HG02840 (cell line): Measurements from ENCODE around the gene FSHR.
A peak's percentile ranks its signal among the peaks of the same experiment; 100 is the strongest.

Experiments
- ATAC-seq: cut with Tn5 transposase; IDR thresholded peaks from one replicate; pipeline ENCODE4 v1.9.1; 2021; ENCODE audit warnings: mild to moderate bottlenecking, moderate library complexity, moderate number of reproducible peaks; ENCODE audit not compliant: unreplicated experiment, low FRiP score

FSHR gene

DNA sequence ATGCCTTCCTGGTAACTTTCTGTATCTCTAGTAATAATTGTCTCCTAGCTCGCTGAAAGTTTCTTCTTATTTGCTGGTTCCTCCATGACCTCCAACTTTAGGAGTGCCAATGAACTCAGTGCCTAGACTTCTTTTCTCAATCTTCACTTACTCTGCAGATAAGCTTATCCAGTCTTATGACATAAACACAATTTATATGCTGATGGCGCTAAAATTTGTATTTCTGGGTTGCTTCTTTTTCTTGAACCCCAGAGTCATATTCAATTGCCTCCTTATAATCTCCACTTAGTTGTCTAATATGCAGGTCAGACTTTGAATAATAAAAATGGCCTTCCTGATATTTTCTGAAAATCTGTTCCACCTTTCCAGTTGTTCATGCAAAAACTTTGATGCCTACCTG lies 182.5 kb downstream of the FSHR start:
- ATAC-seq = no peak

DNA sequence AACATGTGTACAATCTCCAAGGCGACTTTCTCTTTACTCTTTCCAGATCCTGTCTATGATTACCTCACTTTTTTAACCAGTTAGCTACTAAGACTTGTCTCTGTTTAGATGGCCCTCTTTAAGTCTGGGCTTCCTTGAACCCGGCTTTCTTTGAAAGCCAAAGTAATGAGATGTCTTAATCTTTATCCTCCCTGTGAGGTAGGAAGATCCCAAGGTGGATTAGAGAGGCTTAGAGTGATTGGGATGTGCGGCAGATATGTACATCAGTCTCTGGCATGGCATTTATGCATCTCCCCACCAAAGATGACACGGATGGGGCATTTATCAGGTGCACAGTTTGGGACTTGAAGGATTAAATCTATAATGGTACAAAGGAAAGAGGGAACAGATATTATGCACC lies 186.3 kb downstream of the FSHR start:
- no peak for ATAC-seq

DNA sequence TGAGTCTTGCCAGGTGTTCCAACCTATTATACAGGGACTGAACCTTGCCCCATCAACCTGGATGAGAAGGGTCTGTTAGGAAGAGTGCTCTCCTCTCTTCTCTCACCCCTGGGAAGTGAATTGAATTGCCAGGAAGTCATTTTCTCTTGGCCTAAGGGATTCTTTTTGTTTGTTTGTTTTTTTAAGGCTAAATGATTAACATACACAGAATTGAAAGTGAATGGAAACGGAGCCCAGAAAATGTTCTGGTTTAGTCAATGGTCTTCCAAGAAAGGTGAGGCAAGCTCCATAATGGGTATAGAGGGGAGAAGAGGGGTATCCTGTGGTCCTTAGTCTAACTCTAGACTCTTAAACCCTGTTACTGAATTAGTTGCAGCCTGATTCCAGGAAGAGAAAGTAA lies 189.1 kb downstream of the FSHR start:
- no peak for ATAC-seq

DNA sequence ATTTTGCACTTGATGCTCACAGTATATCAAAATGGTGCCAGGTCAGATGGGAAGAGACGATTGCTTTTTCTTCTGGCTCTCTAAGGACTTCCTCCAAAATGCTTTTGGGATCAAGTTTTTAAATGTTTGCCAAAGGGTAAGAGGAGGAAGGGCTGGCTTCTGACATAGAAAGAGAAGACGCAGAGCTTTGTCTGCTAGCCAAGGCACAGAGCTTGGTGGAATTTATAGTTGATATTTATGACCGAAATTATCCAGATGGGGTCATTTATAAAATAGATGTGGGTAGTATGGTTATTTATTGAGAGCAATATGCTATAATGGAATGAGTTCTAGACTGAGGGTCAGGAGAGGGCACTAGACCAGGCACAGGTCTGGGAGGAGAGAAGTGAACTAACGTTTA lies 193.3 kb downstream of the FSHR start:
- ATAC-seq = no peak

DNA sequence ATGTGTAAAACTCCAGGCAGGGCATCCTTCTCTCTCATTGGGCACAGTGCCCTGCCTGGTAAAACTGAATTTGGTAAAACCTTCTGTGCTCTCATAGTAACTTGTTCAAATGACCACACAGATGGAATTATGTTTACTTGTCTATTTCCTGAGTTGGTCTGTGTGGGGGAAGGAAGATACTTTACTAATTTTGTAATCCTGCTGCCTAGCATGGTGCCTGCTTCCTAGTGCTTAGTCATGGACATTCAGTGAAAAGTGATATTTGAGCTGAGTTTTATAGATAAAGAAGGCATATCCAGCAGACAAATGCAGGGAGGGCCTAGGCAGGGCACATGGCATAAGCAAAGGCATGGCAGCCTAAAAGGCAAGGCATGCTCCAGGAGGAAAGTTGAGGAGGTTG lies 199.4 kb downstream of the FSHR start:
- ATAC-seq = no peak

- no peak for ATAC-seq
Measured at GRCh38 chr2:48954311-48954710, 200.0 kb downstream of the FSHR start.

DNA sequence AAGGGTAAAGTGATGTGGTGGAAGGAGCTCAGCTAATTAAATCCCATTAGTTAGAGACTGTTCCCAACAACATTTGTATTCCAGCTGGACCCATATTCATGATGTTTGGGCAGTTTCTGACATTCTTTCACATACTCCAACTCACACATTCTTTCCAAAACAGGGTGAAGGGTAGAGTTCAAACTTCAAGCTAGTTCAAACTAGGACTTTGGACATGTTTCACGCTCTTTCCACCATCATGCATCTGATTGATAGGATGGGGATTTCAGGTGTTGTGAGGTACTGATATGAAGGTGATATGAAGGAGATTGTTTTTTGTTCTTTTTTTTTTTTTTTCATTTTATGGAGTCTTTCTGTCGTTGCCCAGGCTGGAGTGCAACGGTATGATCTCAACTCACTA lies 201.7 kb downstream of the FSHR start:
- no peak for ATAC-seq

DNA sequence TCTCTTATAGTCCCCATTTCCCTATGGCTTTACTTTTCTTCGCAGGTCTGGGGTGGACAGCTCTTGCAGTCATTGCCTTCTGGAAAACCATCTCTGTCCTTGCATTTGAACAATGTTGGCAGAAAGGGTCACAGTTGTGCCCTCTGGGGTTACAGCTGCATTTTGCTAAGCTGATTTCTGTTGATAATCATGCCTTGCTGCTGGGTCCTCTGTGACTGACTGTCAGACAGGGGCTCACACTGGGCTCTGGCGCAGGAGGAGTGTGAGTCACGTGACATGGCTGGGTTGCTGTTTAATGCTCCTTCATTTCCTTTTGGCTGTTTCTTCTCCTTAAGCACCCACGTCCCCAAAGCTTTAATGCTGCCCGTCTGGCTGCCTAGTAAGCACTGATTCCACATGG lies 202.2 kb downstream of the FSHR start:
- no peak for ATAC-seq

DNA sequence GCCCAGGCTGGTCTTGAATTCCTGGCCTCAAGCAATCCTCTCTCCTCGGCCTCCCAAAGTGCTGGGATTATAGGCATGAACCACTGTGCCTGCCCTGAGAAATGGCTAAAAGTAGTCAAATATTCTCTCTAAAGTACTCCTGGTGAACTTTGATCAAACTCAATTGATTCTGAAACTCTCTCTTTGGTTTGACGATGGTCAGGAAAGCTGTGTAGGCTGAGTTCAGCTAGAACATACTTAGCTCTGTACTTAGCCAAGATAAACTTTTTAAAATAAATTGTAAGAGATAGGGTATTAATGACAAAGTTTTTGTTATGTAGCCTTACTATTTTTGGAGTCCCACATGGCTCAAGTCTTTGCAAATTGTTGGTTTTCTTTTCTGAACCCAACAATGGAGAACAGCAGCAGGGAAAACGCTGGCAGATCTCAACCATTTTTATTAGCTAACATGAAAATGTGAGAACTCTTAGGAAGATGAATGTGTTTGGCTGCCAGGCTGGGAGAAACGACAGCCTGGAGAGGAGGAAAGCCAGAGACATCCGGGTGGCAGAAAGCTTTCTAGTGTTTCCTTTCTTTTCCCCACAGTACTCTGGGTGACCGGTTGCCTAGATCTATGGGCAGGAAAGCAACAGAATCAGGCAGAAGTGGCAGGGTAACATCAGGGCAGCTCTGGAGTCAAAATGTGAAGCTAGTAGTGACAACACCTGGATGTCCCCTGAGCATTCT lies 205.8 kb downstream of the FSHR start:
- no peak for ATAC-seq

DNA sequence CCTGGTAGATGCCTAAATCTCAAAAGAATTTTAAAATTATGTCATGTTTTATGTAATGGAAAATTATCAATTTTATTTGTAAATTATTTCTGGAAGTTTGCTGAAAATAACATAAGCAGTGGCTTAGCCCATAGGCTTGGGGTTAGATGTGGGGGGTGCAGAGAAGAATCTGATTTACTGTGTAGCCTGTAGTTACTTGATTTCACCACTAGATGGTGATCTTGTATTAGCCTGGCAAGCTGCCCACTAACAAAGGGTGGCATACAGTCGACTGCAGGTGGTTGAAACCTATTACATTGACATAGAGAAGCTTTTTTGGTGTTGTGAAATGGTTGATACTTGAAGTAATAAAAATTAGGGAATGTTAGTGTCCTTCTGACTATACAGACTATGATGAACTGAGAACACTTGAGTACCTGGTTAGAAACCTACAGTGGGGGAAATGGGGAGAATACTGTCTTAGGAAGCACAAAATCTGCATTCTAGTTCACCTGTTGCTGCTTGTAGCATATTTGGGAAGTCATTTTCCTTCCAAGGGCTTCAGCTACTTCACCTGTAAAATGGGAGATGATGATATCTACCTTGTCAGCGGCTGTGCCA lies 207.8 kb downstream of the FSHR start:
- peak; percentile 91 for ATAC-seq

DNA sequence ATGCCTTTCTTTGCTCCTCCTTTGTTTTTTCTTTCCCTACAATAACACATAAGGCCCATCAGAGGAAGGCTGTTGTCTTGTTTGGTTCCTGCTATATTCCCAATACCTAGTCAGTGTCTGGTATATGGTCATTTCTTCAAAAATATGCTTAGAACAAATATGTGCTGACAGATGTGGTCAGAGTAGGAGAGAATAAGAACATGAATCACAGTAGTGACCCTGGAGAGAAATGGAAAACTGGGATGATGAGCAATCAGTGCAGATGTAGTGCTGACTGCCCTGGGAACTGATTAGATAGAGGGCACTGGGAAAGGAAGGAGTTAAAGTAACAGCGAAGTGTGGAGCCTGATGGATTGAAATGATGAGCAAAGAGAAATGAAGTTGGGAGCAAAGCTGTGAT lies 209.4 kb downstream of the FSHR start:
- ATAC-seq = no peak

GRCh38 chr2:48943436-48943835 lies 210.9 kb downstream of the FSHR start:
- ATAC-seq = no peak

GRCh38 chr2:48941908-48942307 lies 212.4 kb downstream of the FSHR start:
- no peak for ATAC-seq

- ATAC-seq = no peak
Measured at GRCh38 chr2:48941456-48941855, 212.9 kb downstream of the FSHR start.

GRCh38 chr2:48940606-48941005 lies 213.7 kb downstream of the FSHR start:
- ATAC-seq = no peak

DNA sequence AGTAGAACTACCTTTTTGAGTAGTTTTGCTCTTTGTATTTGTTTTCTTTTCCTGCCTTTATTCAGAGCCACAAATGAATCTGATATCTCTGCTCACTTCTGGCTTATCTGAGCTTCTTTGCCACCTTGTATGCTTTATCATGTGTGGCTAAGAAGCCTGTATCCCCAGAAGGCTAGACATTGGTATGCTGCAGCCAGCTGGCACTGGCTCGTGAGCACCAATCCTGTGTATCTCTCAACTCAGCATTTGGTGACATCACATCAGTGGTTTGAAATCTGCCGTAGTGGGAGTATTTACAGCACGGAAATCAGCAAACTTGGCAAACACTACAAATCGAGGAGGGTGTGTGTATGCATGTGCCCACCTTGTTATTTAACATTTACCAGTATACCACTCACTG lies 215.1 kb downstream of the FSHR start:
- no peak for ATAC-seq

GRCh38 chr2:48938231-48938630 lies 216.1 kb downstream of the FSHR start:
- no peak for ATAC-seq

- no peak for ATAC-seq
Measured at GRCh38 chr2:48934807-48935206, 219.5 kb downstream of the FSHR start.

- ATAC-seq = no peak
Measured at GRCh38 chr2:48933828-48934497, 220.4 kb downstream of the FSHR start.

DNA sequence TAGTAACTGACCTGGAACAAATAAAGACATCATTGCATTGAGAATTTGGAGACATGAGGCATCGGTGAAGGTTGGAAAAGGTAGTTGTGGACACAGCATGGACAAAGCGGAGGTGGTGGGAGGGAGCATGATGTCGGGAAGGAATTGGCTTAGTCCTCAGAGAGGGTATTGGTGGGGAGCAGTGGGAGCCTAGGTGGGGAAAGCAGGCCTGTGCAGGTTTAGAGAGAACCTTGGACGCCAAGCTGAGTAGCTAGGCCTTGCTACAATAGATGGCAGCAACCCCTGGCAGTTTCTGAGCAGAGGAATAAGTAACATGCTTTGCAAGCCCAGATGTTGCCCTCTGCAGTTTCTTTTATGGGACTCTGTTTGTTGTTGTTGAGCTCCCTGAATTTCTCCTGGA lies 221.6 kb downstream of the FSHR start:
- ATAC-seq = no peak

DNA sequence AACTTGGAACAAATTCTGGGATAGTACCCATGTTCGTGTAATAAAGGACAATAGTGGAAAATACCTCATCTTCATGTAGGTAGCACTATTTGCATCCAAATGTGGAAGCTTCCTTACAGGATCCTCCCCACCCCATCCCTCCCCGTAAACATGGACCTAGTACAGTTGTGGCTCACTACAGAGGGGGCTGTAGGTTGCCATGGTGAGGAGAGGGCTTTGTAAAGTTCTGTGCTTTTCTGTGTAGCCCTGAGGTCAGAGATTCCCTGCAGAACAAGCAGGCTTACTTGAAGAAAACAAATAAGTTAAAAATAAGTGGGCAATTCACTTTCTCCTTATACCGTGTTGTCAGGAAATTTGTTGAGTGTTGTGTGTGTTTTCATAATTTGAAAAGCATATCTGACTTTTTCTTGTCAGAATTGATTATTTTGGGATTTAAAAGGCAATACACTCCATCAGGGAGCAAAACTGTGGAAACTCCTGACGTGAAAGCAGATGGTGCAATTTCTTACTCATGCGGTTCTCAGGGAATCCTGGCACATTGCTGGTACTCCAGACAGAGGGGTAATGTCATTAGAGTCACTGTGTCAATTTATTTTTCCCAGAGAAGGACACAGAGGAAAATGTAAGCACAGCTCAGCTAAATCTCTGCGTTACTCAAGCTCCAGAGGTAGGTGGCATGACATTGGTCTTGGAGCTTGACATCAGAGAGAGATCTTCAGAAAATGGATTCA lies 224.6 kb downstream of the FSHR start:
- ATAC-seq = no peak
